Right ventricle myocardium superior (tissue), 1 donor: ENCODE data around the gene DCDC2. TPM values are rescaled to one million over a fixed set of nuclear protein-coding genes. Genes with fewer than 3 reads are reported as not detected.
A peak's percentile ranks its signal among the peaks of the same experiment; 100 is the strongest.
"Not testable (repeated sequence)": the region's sequence is repeated elsewhere in the genome, so short reads cannot be mapped to it uniquely, and the experiment has no call there.

Source experiments
- ATAC-seq: fragments of 200-7000 bp; cut with Tn5 transposase; one replicate; pipeline ENCODE4 v1.9.1; 2020; ENCODE audit warnings: mild to moderate bottlenecking; ENCODE audit not compliant: poor library complexity
- DNase-seq: peaks from one replicate; pipeline ENCODE4 v3.0.0-alpha.2; 2020
- intact Hi-C: fragments of 100-400 bp; cut with DNase I; formaldehyde crosslinking; loops from one replicate; pipeline ENCODE4 v1.11.2; 2022
- long read RNA-seq: library from polyadenylated mRNA; unstranded; transcript quantifications from one replicate; pipeline ENCODE4 v2.0.0, GENCODE V29; 2021
- total RNA-seq: library from RNA; stranded (reverse); fragmentation: NEBNext Ultra II Directional; extraction: Animal tissue kit (Norgen Biotek cat#: 25700); gene quantifications from one replicate; pipeline ENCODE4 v1.2.1, GENCODE V29; 2021
- donor health status: DM: no; HTN: yes; CAD: no; lungs with severe emphysema.

DCDC2 gene
- not detected for total RNA-seq
- long read RNA-seq = 0 reads

DNA sequence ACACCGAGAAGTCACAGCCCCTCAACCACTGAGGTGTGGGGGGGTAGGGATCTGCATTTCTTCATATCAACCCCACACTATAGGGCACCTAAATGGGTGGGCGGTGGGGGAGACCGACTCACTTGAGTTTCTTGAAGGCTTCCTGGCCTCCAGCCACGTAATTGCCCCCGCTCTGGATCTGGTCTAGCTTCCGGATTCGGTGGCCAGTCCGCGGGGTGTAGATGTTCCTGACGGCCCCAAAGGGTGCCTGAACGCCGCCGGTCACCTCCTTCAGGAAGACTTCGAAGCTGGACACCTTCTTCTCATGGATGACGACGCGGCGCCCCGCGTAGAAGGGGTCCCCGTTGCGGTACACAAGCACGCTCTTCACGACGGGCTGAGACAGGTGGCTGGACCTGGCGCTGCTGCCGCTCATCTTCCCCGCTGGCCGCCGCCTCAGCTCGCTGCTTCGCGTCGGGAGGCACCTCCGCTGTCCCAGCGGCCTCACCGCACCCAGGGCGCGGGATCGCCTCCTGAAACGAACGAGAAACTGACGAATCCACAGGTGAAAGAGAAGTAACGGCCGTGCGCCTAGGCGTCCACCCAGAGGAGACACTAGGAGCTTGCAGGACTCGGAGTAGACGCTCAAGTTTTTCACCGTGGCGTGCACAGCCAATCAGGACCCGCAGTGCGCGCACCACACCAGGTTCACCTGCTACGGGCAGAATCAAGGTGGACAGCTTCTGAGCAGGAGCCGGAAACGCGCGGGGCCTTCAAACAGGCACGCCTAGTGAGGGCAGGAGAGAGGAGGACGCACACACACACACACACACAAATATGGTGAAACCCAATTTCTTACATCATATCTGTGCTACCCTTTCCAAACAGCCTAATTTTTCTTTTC, at the start of gene DCDC2:
Gene DCDC2 (minus strand): TSS at position 724 of the 883 bp plus-strand sequence. CDS start 309 bp downstream, at position 415.
- ATAC-seq = peak; percentile 34
- intact Hi-C loops = no loop called here
- DNase-seq = no peak

DNA sequence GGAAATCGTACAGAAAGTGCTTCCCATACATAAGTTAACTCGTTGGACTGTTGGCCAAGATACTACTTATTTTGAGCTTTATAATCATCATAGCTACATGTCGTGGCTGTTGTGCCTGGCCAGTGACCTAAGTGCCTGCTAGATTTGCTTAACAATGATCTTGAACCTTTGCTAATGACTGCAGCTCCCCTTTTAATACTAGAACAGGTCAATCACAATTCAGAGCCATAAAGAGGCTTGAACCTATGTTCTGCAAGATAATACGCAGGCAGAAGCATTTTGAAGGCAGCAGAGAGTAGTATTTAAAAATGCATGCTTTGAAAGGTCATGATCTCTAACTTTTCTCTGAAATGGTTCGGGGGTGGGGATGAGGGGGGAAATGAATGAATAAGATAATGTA, 47.4 kb upstream of the DCDC2 start:
- ATAC-seq (no peak), DNase-seq (no peak)
- intact Hi-C loops = no loop called here

DNA sequence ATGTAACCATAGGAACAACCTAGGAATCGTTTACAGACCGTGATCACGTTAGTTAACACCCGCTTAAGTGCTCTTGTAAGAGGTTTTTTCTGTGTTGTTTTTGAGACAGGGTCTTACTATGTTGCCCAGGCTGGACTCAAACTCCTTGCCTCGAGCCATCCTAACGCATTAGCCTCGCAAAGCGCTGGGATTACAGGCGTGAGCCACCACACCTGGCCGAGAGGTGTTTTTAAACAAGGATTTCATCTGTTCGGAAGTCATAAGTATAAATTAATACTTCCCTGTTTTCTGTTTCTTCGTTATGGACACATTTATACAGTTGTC, 45.6 kb upstream of the DCDC2 start:
- intact Hi-C loops = no loop called here
- no peak for ATAC-seq
- DNase-seq = no peak

DNA sequence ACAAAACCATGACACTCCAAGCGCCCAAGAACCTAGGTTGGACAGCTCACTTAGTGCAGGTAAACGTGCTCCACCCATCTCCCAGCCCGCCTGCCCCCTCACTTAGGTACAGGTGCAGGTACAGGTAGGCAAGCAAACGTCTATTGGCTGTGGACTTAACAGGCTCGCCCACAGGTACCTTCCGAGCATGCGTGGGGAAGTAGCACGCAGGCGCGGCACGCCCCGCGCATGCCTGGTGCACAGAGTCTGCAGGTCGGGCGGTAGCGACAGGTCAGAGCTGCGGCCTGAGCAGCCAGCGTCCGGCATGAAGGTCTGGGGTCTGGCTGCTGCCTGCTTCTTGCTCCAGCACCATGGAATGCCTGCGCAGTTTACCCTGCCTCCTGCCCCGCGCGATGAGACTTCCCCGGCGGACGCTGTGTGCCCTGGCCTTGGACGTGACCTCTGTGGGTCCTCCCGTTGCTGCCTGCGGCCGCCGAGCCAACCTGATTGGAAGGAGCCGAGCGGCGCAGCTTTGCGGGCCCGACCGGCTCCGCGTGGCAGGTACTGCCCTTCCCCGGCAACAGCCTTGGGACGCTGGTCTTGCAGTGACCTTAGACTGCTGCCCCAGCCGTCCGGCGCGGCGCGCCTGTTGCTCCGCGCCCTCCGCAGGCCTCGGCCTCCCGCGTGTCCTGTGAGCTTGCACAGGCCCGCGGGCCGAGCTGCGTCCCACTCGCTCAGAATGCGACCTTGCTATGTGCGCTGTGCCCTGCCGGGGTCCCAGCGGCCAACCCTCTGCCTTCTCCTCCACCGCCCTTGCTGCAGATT, 45.0 kb upstream of the DCDC2 start, which contains the start of gene MRS2:
Gene MRS2 (plus strand): TSS at position 240 of the 804 bp plus-strand sequence. CDS start 111 bp downstream, at position 351.
- peak; percentile 92 for DNase-seq
- intact Hi-C loops = no loop called here
- ATAC-seq = peak; percentile 100

DNA sequence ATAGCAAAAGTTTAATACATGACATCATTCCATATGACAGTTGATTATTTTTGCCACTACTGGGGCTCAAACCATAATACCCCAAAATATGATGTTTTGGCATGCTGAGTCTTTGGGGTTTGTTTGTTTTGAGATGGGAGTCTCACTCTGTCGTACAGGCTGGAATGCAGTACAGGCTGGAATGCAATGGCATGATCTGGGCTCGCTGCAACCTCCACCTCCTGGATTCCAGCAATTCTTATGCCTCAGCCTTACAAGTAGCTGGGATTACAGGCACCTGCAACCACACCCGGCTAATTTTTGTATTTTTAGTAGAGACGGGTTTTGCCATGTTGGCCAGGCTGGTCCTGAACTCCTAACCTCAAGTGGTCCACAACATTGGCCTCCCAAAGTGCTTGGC, 43.6 kb upstream of the DCDC2 start:
- no peak for DNase-seq
- no peak for ATAC-seq
- intact Hi-C loops = no loop called here

DNA sequence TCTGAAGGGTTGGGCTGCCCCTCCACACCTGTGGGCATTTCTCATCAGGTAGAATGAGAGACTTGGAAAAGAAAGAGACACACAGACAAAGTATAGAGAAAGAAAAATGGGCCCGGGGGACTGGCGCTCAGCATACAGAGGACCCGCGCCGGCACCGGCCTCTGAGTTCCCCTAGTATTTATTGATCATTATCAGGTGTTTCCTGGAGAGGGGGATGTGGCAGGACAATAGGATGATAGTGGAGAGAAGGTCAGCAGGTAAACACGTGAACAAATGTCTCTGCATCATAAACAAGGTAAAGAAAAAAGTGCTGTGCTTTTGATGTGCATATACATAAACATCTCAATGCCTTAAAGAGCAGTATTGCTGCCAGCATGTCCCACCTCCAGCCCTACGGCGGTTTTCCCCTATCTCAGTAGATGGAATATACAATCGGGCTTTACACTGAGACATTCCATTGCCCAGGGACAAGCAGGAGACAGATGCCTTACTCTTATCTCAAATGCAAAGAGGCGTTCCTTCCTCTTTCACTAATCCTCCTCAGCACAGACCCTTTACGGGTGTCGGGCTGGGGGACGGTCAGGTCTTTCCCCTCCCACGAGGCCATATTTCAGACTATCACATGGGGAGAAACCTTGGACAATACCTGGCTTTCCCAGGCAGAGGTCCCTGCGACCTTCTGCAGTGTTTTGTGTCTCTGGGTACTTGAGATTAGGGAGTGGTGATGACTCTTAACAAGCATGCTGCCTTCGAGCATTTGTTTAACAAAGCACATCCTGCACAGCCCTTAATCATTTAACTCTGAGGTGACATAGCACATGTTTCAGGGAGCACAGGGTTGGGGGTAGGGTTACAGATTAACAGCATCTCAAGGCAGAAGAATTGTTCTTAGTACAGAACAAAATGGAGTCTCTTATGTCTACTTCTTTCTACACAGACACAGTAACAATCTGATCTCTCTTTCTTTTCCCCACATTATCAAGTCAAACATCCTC, 42.5 kb upstream of the DCDC2 start:
- ATAC-seq, DNase-seq, intact Hi-C loops: not testable (repeated sequence)

DNA sequence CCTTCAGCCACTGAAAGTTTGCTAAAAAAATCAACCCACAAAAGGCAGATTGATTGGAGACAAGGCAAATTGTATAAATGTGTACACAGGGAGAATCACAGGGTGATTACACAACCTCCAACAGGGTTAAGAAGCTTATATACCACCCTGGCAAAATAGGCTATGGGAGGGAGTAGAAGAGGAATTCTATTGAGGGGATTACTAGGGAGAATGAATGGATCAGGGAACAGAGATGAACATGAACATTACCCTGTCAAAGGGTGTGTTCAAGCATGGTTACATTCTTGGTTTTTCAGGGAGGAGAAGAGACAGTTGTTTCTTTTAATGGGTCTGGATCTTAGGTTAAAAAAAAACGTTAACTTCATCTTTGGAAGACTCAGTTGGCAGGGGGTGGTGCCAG, 39.8 kb upstream of the DCDC2 start:
- intact Hi-C loops = no loop called here
- DNase-seq (no peak), ATAC-seq (no peak)

DNA sequence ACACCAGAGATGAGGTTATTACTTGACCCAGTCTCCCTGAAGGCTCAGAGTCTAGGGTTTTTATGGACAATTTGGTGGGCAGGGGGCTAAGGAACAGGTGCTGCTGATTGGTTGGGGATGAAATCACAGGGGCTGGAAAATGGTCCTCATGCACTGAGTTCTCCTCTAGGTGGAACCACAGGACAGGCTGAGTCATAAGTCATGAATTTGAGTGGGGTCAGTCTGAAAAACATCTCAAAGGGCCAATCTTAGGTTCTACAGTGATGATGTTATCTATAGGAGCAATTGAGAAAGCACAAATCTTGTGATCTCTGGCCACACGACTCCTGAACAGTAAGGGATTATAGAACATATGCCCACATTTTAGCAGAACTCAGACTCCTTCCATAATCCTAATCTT, 39.0 kb upstream of the DCDC2 start:
- intact Hi-C loops = no loop called here
- DNase-seq (no peak), ATAC-seq (no peak)

DNA sequence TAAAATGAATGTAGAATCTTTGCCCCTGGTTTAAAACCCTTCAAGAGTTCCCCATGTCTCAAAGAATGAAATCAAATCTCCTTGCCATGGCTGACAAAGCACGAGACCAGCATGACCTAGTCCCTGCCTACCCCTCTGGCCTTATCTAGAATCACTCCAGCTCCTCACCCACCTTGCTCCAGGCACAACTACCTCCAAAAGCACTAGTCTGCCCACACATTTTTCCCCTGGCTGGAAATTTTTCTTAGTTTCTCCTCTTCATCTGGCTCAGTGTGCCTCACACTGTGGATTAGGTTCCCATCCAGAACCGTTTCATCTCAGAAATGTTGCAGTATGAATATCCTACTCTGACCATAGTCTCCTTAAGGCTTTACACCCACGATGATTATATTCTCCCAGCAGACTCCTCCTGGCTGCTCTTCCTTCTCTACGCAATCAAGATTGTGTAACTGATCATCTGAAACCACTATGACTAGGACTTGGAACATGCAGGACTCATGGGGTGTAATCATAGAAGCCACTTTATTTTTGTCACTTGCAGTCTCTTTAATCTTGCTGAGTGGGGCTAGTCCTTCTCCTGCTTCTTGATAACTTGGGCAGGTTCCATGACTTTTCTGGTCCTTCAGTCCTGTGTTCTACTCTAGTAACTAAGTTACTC, 37.0 kb upstream of the DCDC2 start:
- DNase-seq (no peak), ATAC-seq (peak; percentile 34)
- intact Hi-C loops = no loop called here

DNA sequence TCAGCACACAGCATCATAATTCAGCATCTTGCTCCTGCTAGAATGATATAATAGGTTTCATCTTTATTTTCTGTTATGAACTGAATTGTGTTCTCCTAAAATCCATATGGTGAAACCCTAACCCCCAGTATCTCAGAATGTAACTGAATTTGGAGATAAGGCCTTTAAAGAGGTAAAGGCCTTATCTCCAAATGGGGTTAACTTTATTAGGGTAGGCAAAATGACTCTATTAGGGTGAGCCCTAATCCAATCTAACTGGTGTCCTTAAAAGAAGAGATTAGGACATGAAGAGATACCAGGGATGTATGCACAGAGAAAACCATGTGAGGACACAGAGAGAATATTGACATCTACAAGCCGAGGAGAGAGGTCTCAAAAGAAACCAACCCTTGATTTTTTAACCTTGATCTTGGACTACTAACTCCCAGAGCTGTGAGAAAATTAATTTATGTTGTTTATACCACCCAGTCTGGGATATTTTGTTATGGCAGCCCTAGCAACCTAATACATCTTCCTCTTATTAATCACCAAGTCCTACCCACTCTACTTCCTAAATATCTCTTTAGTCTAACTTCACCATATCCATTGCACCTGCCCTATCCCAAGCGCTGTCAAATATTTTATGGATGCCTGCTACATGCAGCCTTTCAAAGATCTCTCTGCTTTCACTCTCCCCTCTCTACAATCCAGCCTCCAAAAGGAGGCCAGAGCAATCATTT, 36.4 kb upstream of the DCDC2 start:
- ATAC-seq (no peak), DNase-seq (no peak)
- intact Hi-C loops = no loop called here

DNA sequence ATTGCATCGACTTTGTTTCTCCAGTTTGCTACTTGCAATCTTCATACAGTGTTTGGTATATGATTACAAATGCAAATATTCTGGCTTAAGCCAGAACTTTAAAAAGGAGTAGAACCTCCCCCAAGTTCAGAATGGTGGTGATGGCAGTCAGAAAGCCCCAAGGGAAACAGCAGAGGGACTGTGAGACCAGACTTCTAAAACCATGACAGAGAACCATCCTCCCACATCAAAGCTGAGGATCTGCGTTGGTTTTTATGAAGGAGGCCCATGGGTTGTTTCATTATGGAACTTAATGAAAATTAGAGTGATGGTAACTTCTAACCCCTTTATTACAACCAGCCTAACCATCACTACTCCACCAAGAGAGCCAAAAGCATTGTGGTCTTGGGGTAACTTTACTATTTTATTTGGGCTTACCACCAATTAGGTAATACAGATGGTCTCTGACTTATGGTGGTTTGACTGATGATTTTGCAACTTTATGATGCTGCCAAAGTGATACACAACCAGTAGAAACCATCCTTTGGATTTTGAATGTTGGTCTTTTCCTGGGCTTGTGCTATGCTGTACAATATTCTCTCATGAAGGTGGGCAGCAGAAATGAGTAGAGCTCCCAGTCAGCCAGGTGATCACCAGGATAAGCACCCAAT, 34.0 kb upstream of the DCDC2 start:
- ATAC-seq (no peak), DNase-seq (no peak)
- intact Hi-C loops = no loop called here

DNA sequence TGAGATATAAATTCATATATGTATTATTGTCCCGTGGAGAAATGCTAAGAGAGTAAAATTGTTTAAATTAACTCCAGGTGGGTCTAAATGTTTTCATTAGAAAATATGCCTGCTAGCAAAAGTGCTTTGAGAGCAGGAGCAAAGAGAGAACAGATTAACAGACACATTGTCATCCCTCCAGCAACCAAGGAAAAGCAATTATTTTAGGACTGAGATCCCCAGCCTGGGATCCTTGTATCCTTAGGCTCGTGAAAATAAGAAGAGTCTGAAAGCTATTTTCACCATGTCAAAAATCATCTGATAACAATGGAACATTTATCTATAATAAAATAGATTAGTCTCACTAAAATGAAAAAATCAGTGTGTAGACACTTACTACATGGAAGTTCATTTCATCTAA, 33.3 kb upstream of the DCDC2 start:
- intact Hi-C loops = no loop called here
- ATAC-seq (no peak), DNase-seq (no peak)

DNA sequence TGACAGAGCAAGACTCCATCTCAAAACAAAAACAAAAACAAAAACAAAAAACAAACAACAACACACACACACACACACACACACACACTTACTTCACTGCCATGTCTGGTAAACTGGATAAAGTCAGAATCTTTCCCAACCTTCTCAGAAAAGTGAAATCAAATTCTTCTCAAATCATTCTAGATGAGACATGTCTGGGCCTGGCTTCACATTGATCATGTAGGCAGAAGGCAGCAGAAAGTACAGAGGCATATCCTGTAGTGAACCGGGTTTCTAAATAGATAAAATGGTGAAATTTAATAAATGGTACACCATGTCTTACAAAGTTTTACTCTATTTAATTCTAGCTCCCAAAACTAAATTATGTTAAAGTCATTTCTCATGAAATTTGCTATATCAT, 30.0 kb upstream of the DCDC2 start:
- DNase-seq = no peak
- intact Hi-C loops = loop anchor here (5.0 kb wide), 1 partner anchor 101 kb away; no protein-coding TSS in a partner anchor
- ATAC-seq = no peak

DNA sequence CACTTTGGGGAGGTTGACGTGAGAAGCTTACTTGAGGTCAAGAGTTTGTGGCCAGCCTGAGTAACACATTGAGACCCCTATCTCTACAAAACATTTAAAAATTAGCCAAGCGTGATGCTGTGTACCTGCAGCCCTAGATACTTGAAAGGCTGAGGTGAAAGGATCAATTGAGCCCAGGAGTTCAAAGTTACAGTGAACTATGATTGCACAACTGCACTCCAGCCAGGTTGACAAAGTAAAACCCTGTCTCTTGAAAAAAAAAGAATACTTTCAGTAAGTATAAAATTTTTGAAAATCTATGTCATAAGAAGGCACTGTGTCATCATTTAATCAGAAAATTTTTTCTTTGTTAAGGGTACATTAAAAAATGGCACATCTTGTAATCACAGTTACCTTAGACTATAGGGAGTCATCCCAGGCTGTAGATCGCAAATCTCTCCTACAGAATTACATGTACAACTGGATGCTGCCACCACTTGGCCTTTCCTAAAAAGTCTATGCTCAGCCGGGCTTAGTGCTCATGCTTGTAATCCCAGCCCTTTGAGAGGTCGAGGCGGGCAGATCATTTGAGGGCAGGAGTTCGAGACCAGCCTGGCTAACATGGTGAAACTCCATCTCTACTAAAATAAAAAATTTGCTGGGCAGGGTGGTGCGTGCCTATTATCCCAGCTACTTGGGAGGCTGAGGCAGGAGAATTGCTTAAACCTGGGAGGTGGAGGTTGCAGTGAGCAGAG, 27.8 kb upstream of the DCDC2 start:
- intact Hi-C loops = loop anchor here (5.0 kb wide), 1 partner anchor 98 kb away; no protein-coding TSS in a partner anchor
- ATAC-seq (no peak), DNase-seq (no peak)

DNA sequence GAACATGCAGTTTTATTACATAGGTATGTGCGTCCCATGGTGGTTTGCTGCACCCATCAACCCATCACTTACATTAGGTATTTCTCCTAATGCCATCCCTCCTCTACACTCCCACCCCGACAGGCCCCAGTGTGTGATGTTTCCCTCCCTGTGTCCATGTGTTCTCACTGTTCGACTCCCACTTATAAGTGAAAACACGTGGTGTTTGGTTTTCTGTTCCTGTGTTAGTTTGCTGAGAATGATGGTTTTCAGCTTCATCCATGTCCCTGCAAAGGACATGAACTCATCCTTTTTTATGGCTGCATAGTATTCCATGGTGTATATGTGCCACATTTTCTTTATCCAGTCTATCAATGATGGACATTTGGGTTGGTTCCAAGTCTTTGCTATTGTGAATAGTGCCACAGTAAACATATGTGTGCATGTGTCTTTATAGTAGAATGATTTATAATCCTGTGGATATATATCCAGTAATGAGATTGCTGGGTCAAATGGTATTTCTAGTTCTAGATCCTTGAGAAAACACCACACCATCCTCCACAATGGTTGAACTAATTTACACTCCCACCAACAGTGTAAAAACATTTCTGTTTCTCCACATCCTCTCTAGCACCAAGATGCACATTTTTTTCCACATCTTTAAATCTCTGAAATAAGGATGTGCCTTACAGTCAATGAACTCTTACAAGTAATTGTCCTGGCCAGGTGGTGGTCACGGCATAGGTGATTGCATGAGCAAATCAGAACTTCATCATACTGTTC, 26.7 kb upstream of the DCDC2 start:
- DNase-seq, ATAC-seq: not testable (repeated sequence)
- intact Hi-C loops = loop anchor here (5.0 kb wide), 1 partner anchor 97 kb away; no protein-coding TSS in a partner anchor
